ENCODE results near the gene SFXN1. TPM values are rescaled to one million over a fixed set of nuclear protein-coding genes. Genes with fewer than 3 reads are reported as not detected.

The SFXN1 gene
- total and polyA plus RNA-seq, 9 of the 15 experiments (the other 6 are each of a cell fraction or from before 2014, with no cell fraction given), result 31.8 to 261 (median 113) TPM

- TF ChIP-seq CHD7 (IDR thresholded peaks at IDR 0.05; ENCODE audit: low read depth, low read length), result no peak
- TF ChIP-seq ZNF124 (CRISPR knock-in tag; IDR thresholded peaks at IDR 0.05), result no peak
- no peak for TF ChIP-seq MCM2 (IDR thresholded peaks at IDR 0.05; ENCODE audit: low read depth)
- TF ChIP-seq ZFP1 (CRISPR knock-in tag; IDR thresholded peaks at IDR 0.05), result no peak
- TF ChIP-seq MCM3 (IDR thresholded peaks at IDR 0.05), result no peak
- TF ChIP-seq FOSL1 (tag; conservative IDR thresholded peaks at IDR 0.05), result 0 out of 2 replicates have a peak, but pooled peaks have one; percentile 20
- TF ChIP-seq NFIC (IDR thresholded peaks at IDR 0.05), result no peak
- TF ChIP-seq MCM7 (IDR thresholded peaks at IDR 0.05), result no peak
- TF ChIP-seq PCBP2 (IDR thresholded peaks at IDR 0.05; ENCODE audit: low read depth, low read length, poor library complexity, severe bottlenecking), result no peak
- TF ChIP-seq SFPQ (IDR thresholded peaks at IDR 0.05; ENCODE audit: low read depth, low read length), result no peak
- no peak for TF ChIP-seq SMARCB1 (IDR thresholded peaks at IDR 0.05; ENCODE audit: insufficient read length, low read depth)
- no peak for TF ChIP-seq MED1 (CRISPR knock-in tag; IDR thresholded peaks at IDR 0.05; ENCODE audit: borderline replicate concordance)
- TF ChIP-seq NR4A1 (CRISPR knock-in tag; IDR thresholded peaks at IDR 0.05), result no peak
- TF ChIP-seq NR4A1 (tag; IDR thresholded peaks at IDR 0.05), result no peak
- no peak for TF ChIP-seq ZBED1 (IDR thresholded peaks at IDR 0.05)
- TF ChIP-seq POLR2AphosphoS2 (IDR thresholded peaks at IDR 0.05; ENCODE audit: low read length), result no peak
Measured at GRCh38 chr5:175534070-175534932, 55.9 kb downstream of the SFXN1 start (continued).

All from K562 (cell line).